Trophoblast cell (in vitro differentiated cells and primary cell): ENCODE data around the gene STS.

Experiments
- DNase-seq, 2 donors: peaks; one replicate each; pipeline ENCODE4 v3.0.0-alpha.2; 2016
- H2AFZ ChIP-seq: 2 replicates; pipeline ENCODE4 v1.6.1; 2013; ENCODE audit warnings: low read length, moderate library complexity, mild to moderate bottlenecking; ENCODE audit not compliant: insufficient read depth, poor library complexity
- H2AK5ac ChIP-seq: 2 replicates; pipeline ENCODE4 v1.6.1; 2013; ENCODE audit warnings: mild to moderate bottlenecking, low read length
- H2BK120ac ChIP-seq: 2 replicates; pipeline ENCODE4 v1.6.1; 2013; ENCODE audit warnings: low read length, mild to moderate bottlenecking, moderate library complexity; ENCODE audit not compliant: insufficient read depth, poor library complexity
- H2BK12ac ChIP-seq: 2 replicates; pipeline ENCODE4 v1.6.1; 2013; ENCODE audit warnings: mild to moderate bottlenecking, low read length, moderate library complexity
- H2BK5ac ChIP-seq: 2 replicates; pipeline ENCODE4 v1.6.1; 2013; ENCODE audit warnings: low read length, low read depth, moderate library complexity, mild to moderate bottlenecking; ENCODE audit not compliant: poor library complexity
- H3K14ac ChIP-seq: 2 replicates; pipeline ENCODE4 v1.6.1; 2013; ENCODE audit warnings: mild to moderate bottlenecking, low read length
- H3K18ac ChIP-seq: 2 replicates; pipeline ENCODE4 v1.6.1; 2013; ENCODE audit warnings: mild to moderate bottlenecking, low read length
- H3K23ac ChIP-seq: 2 replicates; pipeline ENCODE4 v1.6.1; 2013; ENCODE audit warnings: low read length
- H3K27ac ChIP-seq: 2 replicates; pipeline ENCODE4 v1.5.1; 2013; ENCODE audit warnings: low read depth, mild to moderate bottlenecking, inconsistent platforms, low read length, moderate library complexity
- H3K27me3 ChIP-seq: 2 replicates; pipeline ENCODE4 v1.6.1; 2013; ENCODE audit warnings: inconsistent platforms, mild to moderate bottlenecking, low read length, moderate library complexity; ENCODE audit not compliant: insufficient read depth
- H3K36me3 ChIP-seq, 2 experiments: 1 replicate in 1 of 2; 2 replicates in 1 of 2; pipeline ENCODE4 v1.6.1; 2013; ENCODE audit warnings: low read length in 2 of 2, mild to moderate bottlenecking in 2 of 2, moderate library complexity in 1 of 2; ENCODE audit not compliant: insufficient read depth in 2 of 2, control insufficient read depth in 1 of 2
- H3K4ac ChIP-seq: 2 replicates; pipeline ENCODE4 v1.6.1; 2013; ENCODE audit warnings: low read depth, mild to moderate bottlenecking, low read length, moderate library complexity
- H3K4me1 ChIP-seq, 2 experiments: 1 replicate in 1 of 2; 2 replicates in 1 of 2; pipeline ENCODE4 v1.6.1; 2013; ENCODE audit warnings: low read length in 2 of 2, mild to moderate bottlenecking in 2 of 2, moderate library complexity in 1 of 2; ENCODE audit not compliant: insufficient read depth in 2 of 2, control insufficient read depth in 1 of 2
- H3K4me2 ChIP-seq: 2 replicates; pipeline ENCODE4 v1.6.1; 2013; ENCODE audit warnings: inconsistent platforms, mild to moderate bottlenecking, low read length, moderate library complexity
- H3K4me3 ChIP-seq: 2 replicates; pipeline ENCODE4 v1.5.1; 2013; ENCODE audit warnings: mild to moderate bottlenecking, low read depth, low read length, inconsistent platforms
- H3K79me1 ChIP-seq: one replicate; pipeline ENCODE4 v1.6.1; 2013; ENCODE audit warnings: low read length
- H3K79me2 ChIP-seq: 2 replicates; pipeline ENCODE4 v1.6.1; 2013; ENCODE audit warnings: low read length, mild to moderate bottlenecking; ENCODE audit not compliant: control insufficient read depth, insufficient read depth, poor library complexity
- H3K9ac ChIP-seq: 2 replicates; pipeline ENCODE4 v1.6.1; 2013; ENCODE audit warnings: mild to moderate bottlenecking, low read length
- H3K9me3 ChIP-seq: 2 replicates; pipeline ENCODE4 v1.6.1; 2013; ENCODE audit warnings: low read depth, mild to moderate bottlenecking, control low read depth, inconsistent platforms, low read length; ENCODE audit not compliant: insufficient read depth
- H4K12ac ChIP-seq: 2 replicates; pipeline ENCODE4 v1.6.1; 2013; ENCODE audit warnings: low read depth, mild to moderate bottlenecking, low read length, moderate library complexity
- H4K8ac ChIP-seq: 2 replicates; pipeline ENCODE4 v1.6.1; 2013; ENCODE audit warnings: low read depth, mild to moderate bottlenecking, low read length, moderate library complexity
- H4K91ac ChIP-seq: one replicate; pipeline ENCODE4 v1.6.1; 2013; ENCODE audit warnings: low read depth, mild to moderate bottlenecking, low read length, moderate library complexity
- WGBS: extraction: QIAGEN DNeasy Blood & Tissue Kit; methylation state at CpG from one replicate; pipeline ENCODE4 v1.1.7; 2013; ENCODE audit warnings: missing lambda C conversion rate; ENCODE audit not compliant: insufficient read length, insufficient coverage; ENCODE audit errors: extremely low coverage; 5-methylcytosine and 5-hydroxymethylcytosine counted together

STS gene

GRCh38 chrX:7146020-7146702, 1.4 kb upstream of the STS start:
- no peak overlapping the region for H3K4me2 ChIP-seq
- no peaks in the 10 kb centered on the region for H3K36me3 ChIP-seq
- H3K27me3 ChIP-seq = no peaks in the 10 kb centered on the region
- no peak overlapping the region for H3K4me3 ChIP-seq
- peaks cover 3% of the 10 kb centered on the region for H3K79me1 ChIP-seq
- no peak overlapping the region for H2AK5ac ChIP-seq
- no peak overlapping the region for H3K4ac ChIP-seq
- no peak overlapping the region for H4K12ac ChIP-seq
- H2AFZ ChIP-seq = no peak overlapping the region
- no peak overlapping the region for H4K8ac ChIP-seq
- no peak overlapping the region for H3K27ac ChIP-seq
- H3K79me2 ChIP-seq = peaks cover 4% of the 10 kb centered on the region
- H3K14ac ChIP-seq = no peak overlapping the region
- peaks cover 0 to 3% of the 10 kb centered on the region in 2 experiments for H3K4me1 ChIP-seq
- no peak overlapping the region for H2BK5ac ChIP-seq
- H3K9me3 ChIP-seq = no peaks in the 10 kb centered on the region
- no peak overlapping the region for H3K9ac ChIP-seq
- DNase-seq = peak; percentile 15 to 85
- no peak overlapping the region for H3K23ac ChIP-seq
- no peak overlapping the region for H3K18ac ChIP-seq
- H2BK120ac ChIP-seq = no peak overlapping the region
- no CpG with 5 or more reads among the region's 3 CpGs for WGBS
- no peak overlapping the region for H4K91ac ChIP-seq
- no peak overlapping the region for H2BK12ac ChIP-seq

DNA sequence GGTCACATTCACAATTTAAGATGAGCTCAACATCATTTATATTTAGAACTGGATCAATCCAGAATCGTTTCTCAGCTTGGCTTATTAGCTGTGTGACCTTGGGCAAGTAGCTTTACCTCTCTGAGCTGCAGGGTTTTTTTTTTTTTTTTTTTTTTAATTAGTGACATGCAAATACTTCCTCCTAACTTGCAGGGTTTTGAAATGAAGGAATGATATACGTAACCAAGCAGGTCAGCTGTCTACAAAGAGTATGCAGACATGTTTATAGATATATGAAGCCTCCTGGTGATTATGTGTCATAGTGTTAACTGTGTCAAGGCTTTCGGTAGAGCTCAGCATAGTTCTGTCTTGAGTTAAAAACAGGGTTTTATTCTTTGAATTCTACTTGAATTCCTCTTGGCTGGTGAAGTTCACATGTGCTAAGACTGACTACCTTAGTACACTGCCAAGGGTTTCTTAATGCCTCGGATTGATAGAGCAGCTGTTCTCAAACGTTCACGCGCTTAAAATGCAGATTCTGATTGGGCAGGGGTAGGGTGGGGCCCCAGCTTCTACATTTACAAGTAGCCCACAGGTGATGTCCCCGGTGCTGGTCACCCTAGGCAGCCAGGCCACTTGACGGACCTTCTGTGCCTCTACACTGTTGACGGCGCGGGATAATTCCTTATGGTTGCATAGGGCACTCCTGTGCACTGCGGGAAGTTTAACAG, 654 bp upstream of the STS start:
- DNase-seq = peak; percentile 6 to 64
- Histone ChIP-seq H3K4ac (no peak overlapping the region), H3K27me3 (no peaks in the 10 kb centered on the region), H3K4me2 (peak overlapping the region; percentile 81), H3K18ac (no peak overlapping the region), H3K4me1 (peaks cover 0 to 3% of the 10 kb centered on the region in 2 experiments), H3K36me3 (no peaks in the 10 kb centered on the region), H3K14ac (no peak overlapping the region), H3K79me2 (peaks cover 4% of the 10 kb centered on the region), H2BK5ac (no peak overlapping the region), H4K12ac (no peak overlapping the region), H2AFZ (no peak overlapping the region), H3K79me1 (peaks cover 3% of the 10 kb centered on the region), H3K9me3 (no peaks in the 10 kb centered on the region), H4K91ac (no peak overlapping the region), H3K27ac (no peak overlapping the region), H2AK5ac (no peak overlapping the region), H3K9ac (no peak overlapping the region), H2BK120ac (no peak overlapping the region), H3K23ac (no peak overlapping the region), H3K4me3 (peak overlapping the region; percentile 92), H4K8ac (no peak overlapping the region), H2BK12ac (no peak overlapping the region)
- WGBS = no CpG with 5 or more reads among the region's 13 CpGs

DNA sequence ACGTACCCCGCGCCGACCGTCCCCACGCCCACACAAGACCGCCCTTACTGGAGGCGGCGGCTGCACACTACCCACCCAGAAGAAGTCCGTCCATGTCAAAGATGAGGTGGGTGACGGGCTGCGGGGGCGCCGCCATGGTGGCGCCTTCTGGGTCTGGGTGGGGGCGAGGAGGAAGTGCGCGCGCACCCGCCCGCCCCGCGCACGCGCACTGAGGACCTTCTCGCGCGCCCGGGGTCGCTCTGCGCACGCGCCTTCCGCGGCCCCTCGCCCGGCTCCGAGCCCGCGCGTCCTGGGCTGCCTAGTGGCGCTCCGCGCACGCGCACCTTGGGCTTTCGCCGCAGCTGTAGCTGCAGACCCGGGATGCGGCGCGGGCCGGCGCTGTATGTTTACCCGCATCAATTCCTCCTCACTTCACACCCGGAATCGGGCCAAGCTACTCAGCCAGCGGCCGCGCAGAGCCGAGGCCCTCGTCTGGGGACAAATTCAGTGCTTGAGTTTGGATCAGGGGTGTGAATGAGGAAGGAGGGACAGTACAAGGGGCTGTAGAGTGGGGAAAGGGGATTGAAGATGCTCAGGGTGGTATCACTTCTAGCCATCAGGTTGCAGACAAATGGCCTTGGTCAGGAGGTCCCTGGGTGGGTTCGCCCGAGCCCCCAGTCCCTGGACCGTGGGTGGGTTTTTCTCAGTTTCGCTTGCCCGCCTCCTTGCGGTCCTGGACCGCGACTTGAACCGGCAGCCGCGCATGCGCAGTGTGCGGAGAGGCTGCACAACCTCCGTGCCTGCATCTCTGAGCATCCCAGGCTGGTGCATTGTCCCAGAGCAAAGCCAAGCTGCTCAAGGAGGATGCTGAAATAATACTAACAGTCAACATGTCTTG, 704 bp downstream of the STS start, which contains the start of gene PUDP:
Gene PUDP (minus strand): TSS at position 176 of the 877 bp plus-strand sequence. CDS start 40 bp downstream, at position 136.
- Histone ChIP-seq H3K23ac (no peak within 1 kb of the TSS), H3K4ac (peak within 1 kb of the TSS; percentile 91), H2BK120ac (peak within 1 kb of the TSS; percentile 95), H3K9ac (peak within 1 kb of the TSS; percentile 82), H3K79me1 (peaks cover 3% of the 10 kb centered on the region), H3K27ac (peak within 1 kb of the TSS; percentile 82), H3K18ac (peak within 1 kb of the TSS; percentile 91), H3K36me3 (no peaks in the 10 kb centered on the region), H3K79me2 (peaks cover 4% of the 10 kb centered on the region), H3K4me3 (peak within 1 kb of the TSS; percentile 92), H4K12ac (peak within 1 kb of the TSS; percentile 97), H2AFZ (peak within 1 kb of the TSS; percentile 85), H3K4me1 (peaks cover 0 to 3% of the 10 kb centered on the region in 2 experiments), H3K4me2 (peak within 1 kb of the TSS; percentile 81), H4K91ac (peak within 1 kb of the TSS; percentile 99), H3K9me3 (no peaks in the 10 kb centered on the region), H3K14ac (peak within 1 kb of the TSS; percentile 96), H2AK5ac (no peak within 1 kb of the TSS), H2BK12ac (peak within 1 kb of the TSS; percentile 45), H4K8ac (peak within 1 kb of the TSS; percentile 95), H3K27me3 (no peaks in the 10 kb centered on the region), H2BK5ac (peak within 1 kb of the TSS; percentile 93)
- DNase-seq = peak; percentile 83 to 97
- no CpG with 5 or more reads among the region's 76 CpGs for WGBS

DNA sequence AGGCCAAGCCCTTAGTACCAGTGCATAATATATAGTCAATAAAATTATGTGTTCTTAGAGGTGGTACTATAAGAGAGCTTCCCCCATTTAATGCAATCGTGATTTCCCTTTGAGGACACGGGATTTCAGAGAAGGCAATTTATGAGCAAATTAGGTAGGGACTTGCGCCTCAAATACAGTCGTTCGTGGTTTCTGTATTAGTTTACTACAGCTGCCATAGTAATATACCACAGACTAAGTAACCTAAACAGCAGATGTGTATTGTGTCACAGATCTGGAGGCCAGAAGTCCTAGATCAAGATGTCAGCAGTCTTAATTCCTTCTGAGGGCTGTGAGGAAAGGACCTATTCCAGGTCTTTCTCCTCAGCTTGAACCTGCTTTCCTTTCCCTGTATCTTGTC, 1.9 kb downstream of the STS start:
- Histone ChIP-seq H3K9me3 (no peaks in the 10 kb centered on the region), H2BK120ac (no peak overlapping the region), H2AFZ (no peak overlapping the region), H3K18ac (no peak overlapping the region), H3K4me3 (no peak overlapping the region), H3K9ac (no peak overlapping the region), H2BK5ac (no peak overlapping the region), H3K79me2 (peaks cover 4% of the 10 kb centered on the region), H2AK5ac (no peak overlapping the region), H3K36me3 (no peaks in the 10 kb centered on the region), H3K14ac (no peak overlapping the region), H3K27ac (no peak overlapping the region), H3K4ac (no peak overlapping the region), H3K27me3 (no peaks in the 10 kb centered on the region), H3K23ac (no peak overlapping the region), H4K91ac (no peak overlapping the region), H4K12ac (no peak overlapping the region), H2BK12ac (no peak overlapping the region), H4K8ac (no peak overlapping the region), H3K4me1 (peaks cover 0 to under 1% of the 10 kb centered on the region in 2 experiments), H3K79me1 (peaks cover 3% of the 10 kb centered on the region), H3K4me2 (no peak overlapping the region)
- no peak for DNase-seq
- no CpG with 5 or more reads among the region's 5 CpGs for WGBS
